AG09319 (cell line): Measurements from ENCODE around the gene ZMIZ1.

Experiments
- DNase-seq: peaks from one replicate; pipeline ENCODE4 v3.0.0-alpha.2; 2010; ENCODE audit warnings: low read depth; ENCODE audit errors: extremely low read depth
- TF ChIP-seq, protein P1 (sequence below): IDR thresholded peaks from 2 replicates; pipeline ENCODE4 v1.5.1; 2011; ENCODE audit warnings: low read depth, mild to moderate bottlenecking, inconsistent platforms, low read length, moderate library complexity

Gene ZMIZ1

DNA sequence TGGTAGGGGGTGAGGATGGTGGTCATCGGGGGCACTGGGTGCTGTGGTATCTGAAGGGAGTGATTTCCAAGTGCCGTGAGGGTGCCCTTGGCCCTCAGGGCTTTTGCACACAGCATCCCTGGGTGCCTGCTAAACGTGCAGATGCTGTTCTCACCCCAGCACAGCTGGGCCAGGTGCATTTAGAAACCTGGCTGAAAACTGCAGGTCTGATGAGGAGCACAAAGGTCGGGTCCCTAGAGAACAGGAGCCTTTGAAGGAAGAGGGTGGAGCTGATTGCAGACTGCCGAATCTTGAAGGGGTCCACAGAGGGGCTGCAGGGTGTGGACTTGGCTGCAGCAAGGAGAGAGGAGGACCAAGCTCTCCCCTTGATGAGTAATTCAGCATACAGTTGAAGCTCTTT lies 32.0 kb downstream of the ZMIZ1 start:
- no peak for DNase-seq

DNA sequence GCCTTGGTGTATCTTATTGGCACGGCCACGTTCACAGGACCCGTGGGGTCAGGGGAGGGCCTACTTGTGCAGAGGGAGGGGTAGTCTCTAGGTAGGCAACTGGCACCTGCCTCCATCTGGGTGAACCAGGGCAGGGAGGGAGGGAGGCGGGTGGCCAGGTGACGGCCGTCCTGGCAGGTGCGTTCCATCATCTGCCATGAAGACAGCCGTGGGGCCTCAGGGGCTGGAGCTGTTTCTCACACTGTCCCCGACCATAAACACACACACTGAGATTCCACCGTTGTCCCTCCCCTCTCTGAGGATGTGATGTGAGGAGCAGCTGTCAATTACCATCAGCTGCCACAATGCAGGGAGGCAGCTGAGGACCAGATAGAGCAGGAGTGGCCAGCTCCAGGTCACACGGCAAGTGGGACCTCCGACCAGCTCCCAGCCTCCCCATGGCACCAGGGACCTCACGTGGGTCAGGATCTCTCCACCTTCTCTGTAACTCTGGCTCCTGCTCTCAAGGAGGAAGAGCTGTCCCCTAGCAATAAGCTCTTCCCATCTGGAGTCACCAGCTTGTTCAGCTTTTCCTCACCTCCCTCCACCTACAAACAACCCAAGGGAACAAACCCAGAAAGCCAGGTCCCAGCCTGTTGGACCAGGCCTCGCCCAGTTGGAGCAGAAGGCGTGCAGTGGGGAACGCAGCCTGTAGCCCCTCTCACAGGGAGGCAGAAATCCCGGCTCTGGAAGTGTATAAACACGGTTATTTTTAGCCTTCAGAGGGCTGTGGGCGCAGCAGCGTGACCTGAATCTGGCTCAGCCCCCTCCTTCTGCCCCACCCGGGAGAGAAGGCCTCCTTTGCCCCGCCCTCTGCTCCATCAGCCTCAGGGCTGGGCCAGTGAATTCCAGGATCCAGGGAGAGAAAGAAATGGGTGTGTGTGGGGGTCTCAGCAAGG lies 33.1 kb downstream of the ZMIZ1 start:
- TF ChIP-seq, protein P1, sequence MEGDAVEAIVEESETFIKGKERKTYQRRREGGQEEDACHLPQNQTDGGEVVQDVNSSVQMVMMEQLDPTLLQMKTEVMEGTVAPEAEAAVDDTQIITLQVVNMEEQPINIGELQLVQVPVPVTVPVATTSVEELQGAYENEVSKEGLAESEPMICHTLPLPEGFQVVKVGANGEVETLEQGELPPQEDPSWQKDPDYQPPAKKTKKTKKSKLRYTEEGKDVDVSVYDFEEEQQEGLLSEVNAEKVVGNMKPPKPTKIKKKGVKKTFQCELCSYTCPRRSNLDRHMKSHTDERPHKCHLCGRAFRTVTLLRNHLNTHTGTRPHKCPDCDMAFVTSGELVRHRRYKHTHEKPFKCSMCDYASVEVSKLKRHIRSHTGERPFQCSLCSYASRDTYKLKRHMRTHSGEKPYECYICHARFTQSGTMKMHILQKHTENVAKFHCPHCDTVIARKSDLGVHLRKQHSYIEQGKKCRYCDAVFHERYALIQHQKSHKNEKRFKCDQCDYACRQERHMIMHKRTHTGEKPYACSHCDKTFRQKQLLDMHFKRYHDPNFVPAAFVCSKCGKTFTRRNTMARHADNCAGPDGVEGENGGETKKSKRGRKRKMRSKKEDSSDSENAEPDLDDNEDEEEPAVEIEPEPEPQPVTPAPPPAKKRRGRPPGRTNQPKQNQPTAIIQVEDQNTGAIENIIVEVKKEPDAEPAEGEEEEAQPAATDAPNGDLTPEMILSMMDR, result no peak
- no peak for DNase-seq

More for the DNA sequence above, 32.0 kb downstream of the ZMIZ1 start:
- TF ChIP-seq, protein P1, result no peak

DNA sequence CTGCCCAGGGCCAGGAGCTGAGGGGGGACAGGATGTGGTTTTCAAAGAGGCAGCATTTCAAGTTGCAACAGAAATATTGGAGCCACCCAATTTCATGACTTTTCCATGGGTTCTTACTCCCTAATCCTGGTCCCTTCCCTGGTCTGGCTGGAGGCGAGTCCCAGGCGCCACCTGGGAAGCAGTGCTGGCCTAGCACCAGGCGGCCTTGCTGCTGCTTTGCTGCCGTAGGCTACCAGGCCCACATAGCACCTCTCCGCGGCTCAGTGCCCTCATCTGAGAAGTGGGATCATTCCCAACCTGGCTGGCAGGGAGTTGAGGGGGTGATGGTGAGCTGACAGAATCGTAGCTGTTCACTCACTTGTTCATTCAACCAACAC lies 33.7 kb downstream of the ZMIZ1 start:
- DNase-seq, result no peak
- TF ChIP-seq, protein P1, result no peak

DNA sequence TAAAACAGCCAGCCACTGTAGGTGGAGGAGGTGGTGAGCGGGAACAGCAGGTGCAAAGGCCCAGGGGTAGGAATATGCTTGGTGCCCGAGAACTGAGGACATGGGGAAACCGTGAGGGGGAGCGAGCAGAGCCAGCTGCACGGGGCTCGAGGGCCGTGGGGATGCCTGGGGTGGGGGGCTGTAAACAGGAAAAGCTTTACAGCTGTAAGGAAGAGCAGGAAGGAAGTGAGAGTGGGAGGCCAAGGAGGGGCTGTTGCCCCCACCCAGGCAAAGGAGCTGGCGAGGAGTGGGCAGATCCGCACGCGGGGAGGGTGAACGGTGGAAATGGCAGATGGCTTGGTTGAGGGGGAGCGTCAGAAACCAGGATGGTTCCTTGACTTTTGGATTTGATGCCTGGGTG lies 34.4 kb downstream of the ZMIZ1 start:
- TF ChIP-seq, protein P1, result no peak
- DNase-seq, result no peak

DNA sequence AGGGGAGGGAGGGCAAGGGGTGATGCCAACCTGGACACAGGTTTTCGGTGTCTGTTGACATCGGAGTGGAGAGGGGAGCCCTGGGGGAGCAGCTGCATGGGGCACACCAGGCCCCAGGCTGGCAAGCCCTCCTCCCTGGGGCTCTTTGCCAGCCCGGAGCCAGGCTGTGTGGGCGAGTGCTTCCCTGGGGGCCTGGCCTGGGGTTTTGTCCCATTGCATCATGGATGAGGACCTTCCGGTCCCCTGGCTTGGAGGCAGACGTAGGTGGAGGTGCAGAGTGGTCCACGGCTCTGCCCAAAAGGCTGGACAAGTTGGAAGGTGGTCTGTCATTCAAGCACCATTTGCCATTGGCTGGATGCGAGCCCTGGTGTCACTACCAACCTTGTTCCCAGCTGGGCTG lies 34.8 kb downstream of the ZMIZ1 start:
- DNase-seq, result no peak
- TF ChIP-seq, protein P1, result no peak

DNA sequence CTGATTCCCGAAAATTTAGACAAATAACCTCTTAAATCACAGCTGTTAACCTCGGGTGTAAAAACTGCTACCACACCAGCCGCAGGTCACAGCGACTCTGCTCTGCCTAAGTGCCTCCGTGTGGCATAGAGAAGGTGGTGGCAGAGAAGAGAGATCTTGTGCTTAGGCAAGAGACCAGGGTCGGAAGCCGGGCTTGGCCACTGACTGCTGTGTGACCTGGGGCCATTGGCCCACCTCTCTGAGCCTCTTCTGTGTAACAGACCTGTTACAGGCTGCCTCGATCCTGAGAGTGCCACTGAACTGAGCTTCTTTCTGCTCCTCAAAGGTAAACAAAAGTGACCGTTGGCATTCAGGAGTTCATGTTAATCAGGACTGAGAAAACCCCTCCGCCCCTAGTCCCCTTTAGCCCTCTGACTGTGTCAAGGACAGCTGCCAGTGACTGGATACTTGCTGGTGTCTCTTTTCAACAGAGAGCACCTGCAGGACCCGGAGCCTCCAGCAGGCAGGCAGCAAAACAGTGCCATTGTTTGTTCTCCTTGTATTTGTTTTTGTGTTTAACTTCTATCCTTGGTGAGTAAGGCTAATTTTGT lies 36.5 kb downstream of the ZMIZ1 start:
- TF ChIP-seq, protein P1, result no peak
- no peak for DNase-seq

DNA sequence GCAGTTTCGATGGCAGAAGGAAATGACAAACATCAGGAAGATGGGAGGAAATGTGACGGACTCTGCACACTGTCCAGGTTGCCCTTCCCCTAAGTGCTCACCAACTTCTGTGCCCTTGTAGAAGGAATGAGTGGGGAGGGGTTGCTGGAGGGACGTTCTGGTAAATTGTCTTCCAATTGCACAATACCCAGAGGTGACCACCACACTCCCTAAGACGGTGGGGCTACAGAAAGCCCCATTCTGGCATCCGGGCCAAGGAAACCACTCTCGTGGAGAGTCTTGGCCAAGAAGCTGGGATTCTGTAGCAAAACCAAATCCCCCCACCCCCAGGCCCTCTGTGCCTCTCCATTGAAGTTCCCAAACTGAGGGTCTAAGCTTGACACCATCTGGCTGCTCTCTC lies 37.1 kb downstream of the ZMIZ1 start:
- DNase-seq, result no peak
- TF ChIP-seq, protein P1, result no peak
